Measurements from ENCODE around the gene SNX8. TPM values are rescaled to one million over a fixed set of nuclear protein-coding genes. Genes with fewer than 3 reads are reported as not detected.

The SNX8 gene
- total and polyA plus RNA-seq, 4 donors = 8.7 to 20.8 (median 14.8) TPM

DNA sequence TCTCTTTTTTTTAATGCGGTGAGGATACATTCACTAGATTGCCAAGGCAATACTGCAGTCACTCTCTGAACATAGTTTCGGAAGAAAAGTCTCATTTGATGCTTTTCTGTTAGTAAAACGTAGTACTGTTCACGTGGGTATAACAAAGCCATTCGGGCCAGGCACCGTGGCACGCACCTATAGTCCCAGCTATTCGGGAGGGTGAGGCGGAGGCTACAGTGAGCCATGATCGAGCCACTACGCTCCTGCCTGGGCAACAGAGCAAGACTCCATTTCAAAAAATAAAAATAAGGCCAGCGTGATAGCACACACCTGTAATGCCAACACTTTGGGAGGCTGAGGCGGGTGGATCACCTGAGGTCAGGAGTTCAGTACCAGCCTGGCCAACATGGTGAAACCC is 24.6 kb downstream of the SNX8 start:
- Histone ChIP-seq H3K4me1 (ENCODE audit: control insufficient read depth in 4 of 4, insufficient read depth in 4 of 4, low read length in 3 of 4) (no peaks in the 10 kb centered on the region), H3K4me3 (ENCODE audit: low read depth in 1 of 3, low read length in 3 of 3) (no peak overlapping the region), H3K27ac (ENCODE audit: low read depth in 1 of 2, low read length in 2 of 2) (no peak overlapping the region), H3K9me3 (ENCODE audit: control insufficient read depth in 4 of 4, low read length in 3 of 4) (no peaks in the 10 kb centered on the region), H3K27me3 (ENCODE audit: control insufficient read depth in 4 of 4, insufficient read depth in 4 of 4, low read length in 3 of 4) (no peaks in the 10 kb centered on the region), H3K9ac (ENCODE audit: low read depth in 1 of 2, low read length in 2 of 2) (no peak overlapping the region), H3K36me3 (ENCODE audit: control insufficient read depth in 4 of 4, insufficient read depth in 3 of 4, low read depth in 1 of 4, low read length in 3 of 4) (no peaks in the 10 kb centered on the region)
- TF ChIP-seq FOXA1 (IDR thresholded peaks at IDR 0.05) (no peak), JUND (IDR thresholded peaks at IDR 0.05) (no peak), RXRA (IDR thresholded peaks at IDR 0.05) (no peak), HNF4G (IDR thresholded peaks at IDR 0.05) (no peak), EGR1 (IDR thresholded peaks at IDR 0.05; ENCODE audit: low read depth in 2 of 2) (no peak), YY1 (IDR thresholded peaks at IDR 0.05) (no peak), SP1 (IDR thresholded peaks at IDR 0.05) (no peak), GABPA (IDR thresholded peaks at IDR 0.05 in 1 of 2, conservative IDR thresholded peaks at IDR 0.05 in 1 of 2) (no peak), NR2F2 (IDR thresholded peaks at IDR 0.05) (no peak), RAD21 (IDR thresholded peaks at IDR 0.05) (no peak), FOXA2 (IDR thresholded peaks at IDR 0.05) (no peak), HNF4A (conservative IDR thresholded peaks at IDR 0.05) (no peak), TAF1 (conservative IDR thresholded peaks at IDR 0.05) (no peak)
- TF ChIP-seq, protein P1, sequence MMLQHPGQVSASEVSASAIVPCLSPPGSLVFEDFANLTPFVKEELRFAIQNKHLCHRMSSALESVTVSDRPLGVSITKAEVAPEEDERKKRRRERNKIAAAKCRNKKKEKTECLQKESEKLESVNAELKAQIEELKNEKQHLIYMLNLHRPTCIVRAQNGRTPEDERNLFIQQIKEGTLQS (IDR thresholded peaks at IDR 0.05) = no peak
- TF ChIP-seq, protein P2, sequence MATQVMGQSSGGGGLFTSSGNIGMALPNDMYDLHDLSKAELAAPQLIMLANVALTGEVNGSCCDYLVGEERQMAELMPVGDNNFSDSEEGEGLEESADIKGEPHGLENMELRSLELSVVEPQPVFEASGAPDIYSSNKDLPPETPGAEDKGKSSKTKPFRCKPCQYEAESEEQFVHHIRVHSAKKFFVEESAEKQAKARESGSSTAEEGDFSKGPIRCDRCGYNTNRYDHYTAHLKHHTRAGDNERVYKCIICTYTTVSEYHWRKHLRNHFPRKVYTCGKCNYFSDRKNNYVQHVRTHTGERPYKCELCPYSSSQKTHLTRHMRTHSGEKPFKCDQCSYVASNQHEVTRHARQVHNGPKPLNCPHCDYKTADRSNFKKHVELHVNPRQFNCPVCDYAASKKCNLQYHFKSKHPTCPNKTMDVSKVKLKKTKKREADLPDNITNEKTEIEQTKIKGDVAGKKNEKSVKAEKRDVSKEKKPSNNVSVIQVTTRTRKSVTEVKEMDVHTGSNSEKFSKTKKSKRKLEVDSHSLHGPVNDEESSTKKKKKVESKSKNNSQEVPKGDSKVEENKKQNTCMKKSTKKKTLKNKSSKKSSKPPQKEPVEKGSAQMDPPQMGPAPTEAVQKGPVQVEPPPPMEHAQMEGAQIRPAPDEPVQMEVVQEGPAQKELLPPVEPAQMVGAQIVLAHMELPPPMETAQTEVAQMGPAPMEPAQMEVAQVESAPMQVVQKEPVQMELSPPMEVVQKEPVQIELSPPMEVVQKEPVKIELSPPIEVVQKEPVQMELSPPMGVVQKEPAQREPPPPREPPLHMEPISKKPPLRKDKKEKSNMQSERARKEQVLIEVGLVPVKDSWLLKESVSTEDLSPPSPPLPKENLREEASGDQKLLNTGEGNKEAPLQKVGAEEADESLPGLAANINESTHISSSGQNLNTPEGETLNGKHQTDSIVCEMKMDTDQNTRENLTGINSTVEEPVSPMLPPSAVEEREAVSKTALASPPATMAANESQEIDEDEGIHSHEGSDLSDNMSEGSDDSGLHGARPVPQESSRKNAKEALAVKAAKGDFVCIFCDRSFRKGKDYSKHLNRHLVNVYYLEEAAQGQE (IDR thresholded peaks at IDR 0.05) = no peak
- TF ChIP-seq, protein P3, sequence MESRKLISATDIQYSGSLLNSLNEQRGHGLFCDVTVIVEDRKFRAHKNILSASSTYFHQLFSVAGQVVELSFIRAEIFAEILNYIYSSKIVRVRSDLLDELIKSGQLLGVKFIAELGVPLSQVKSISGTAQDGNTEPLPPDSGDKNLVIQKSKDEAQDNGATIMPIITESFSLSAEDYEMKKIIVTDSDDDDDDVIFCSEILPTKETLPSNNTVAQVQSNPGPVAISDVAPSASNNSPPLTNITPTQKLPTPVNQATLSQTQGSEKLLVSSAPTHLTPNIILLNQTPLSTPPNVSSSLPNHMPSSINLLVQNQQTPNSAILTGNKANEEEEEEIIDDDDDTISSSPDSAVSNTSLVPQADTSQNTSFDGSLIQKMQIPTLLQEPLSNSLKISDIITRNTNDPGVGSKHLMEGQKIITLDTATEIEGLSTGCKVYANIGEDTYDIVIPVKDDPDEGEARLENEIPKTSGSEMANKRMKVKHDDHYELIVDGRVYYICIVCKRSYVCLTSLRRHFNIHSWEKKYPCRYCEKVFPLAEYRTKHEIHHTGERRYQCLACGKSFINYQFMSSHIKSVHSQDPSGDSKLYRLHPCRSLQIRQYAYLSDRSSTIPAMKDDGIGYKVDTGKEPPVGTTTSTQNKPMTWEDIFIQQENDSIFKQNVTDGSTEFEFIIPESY (IDR thresholded peaks at IDR 0.05) = no peak
- TF ChIP-seq, protein P4, sequence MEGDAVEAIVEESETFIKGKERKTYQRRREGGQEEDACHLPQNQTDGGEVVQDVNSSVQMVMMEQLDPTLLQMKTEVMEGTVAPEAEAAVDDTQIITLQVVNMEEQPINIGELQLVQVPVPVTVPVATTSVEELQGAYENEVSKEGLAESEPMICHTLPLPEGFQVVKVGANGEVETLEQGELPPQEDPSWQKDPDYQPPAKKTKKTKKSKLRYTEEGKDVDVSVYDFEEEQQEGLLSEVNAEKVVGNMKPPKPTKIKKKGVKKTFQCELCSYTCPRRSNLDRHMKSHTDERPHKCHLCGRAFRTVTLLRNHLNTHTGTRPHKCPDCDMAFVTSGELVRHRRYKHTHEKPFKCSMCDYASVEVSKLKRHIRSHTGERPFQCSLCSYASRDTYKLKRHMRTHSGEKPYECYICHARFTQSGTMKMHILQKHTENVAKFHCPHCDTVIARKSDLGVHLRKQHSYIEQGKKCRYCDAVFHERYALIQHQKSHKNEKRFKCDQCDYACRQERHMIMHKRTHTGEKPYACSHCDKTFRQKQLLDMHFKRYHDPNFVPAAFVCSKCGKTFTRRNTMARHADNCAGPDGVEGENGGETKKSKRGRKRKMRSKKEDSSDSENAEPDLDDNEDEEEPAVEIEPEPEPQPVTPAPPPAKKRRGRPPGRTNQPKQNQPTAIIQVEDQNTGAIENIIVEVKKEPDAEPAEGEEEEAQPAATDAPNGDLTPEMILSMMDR (IDR thresholded peaks at IDR 0.05; ENCODE audit: low read depth, low read length, missing input control) = no peak
- TF ChIP-seq, protein P5, sequence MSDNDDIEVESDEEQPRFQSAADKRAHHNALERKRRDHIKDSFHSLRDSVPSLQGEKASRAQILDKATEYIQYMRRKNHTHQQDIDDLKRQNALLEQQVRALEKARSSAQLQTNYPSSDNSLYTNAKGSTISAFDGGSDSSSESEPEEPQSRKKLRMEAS (IDR thresholded peaks at IDR 0.05) = no peak
- WGBS = 96% methylated on average over 13 of the region's 13 CpGs
- DNase-seq (ENCODE audit: low spot score) = no peak

Data from liver (tissue), 9 donors.